Neuronal stem cell (in vitro differentiated cells): Measurements from ENCODE around the gene AFM.

ENCODE experiments used
- DNase-seq: peaks from one replicate; pipeline ENCODE4 v3.0.0-alpha.2; 2013; ENCODE audit warnings: low spot score
- H2AFZ ChIP-seq: one replicate; pipeline ENCODE4 v1.6.1; 2013; ENCODE audit warnings: mild to moderate bottlenecking, low read length, inconsistent platforms
- H2AK5ac ChIP-seq: 2 replicates; pipeline ENCODE4 v1.6.1; 2013; ENCODE audit warnings: low read depth, mild to moderate bottlenecking, inconsistent platforms, low read length, moderate library complexity, mixed read lengths
- H2BK120ac ChIP-seq: 2 replicates; pipeline ENCODE4 v1.6.1; 2013; ENCODE audit warnings: low read depth, mild to moderate bottlenecking, inconsistent platforms, low read length, moderate library complexity, mixed read lengths
- H2BK12ac ChIP-seq: one replicate; pipeline ENCODE4 v1.6.1; 2013; ENCODE audit warnings: low read length, inconsistent platforms
- H2BK15ac ChIP-seq: 2 replicates; pipeline ENCODE4 v1.6.1; 2013; ENCODE audit warnings: mild to moderate bottlenecking, low read length, inconsistent platforms, mixed read lengths
- H2BK5ac ChIP-seq: one replicate; pipeline ENCODE4 v1.6.1; 2013; ENCODE audit warnings: inconsistent platforms, mild to moderate bottlenecking, low read length, moderate library complexity
- H3K14ac ChIP-seq: one replicate; pipeline ENCODE4 v1.6.1; 2013; ENCODE audit warnings: low read length, inconsistent platforms
- H3K18ac ChIP-seq: 2 replicates; pipeline ENCODE4 v1.6.1; 2013; ENCODE audit warnings: low read length, inconsistent platforms
- H3K23ac ChIP-seq: 2 replicates; pipeline ENCODE4 v1.6.1; 2013; ENCODE audit warnings: low read depth, mild to moderate bottlenecking, mixed read lengths, low read length, inconsistent platforms; ENCODE audit not compliant: poor library complexity
- H3K27ac ChIP-seq: replicated peaks from 3 replicates; pipeline ENCODE4 v1.5.1; 2013; ENCODE audit warnings: low read length, inconsistent platforms
- H3K27me3 ChIP-seq, 3 experiments: 2 replicates each; pipeline ENCODE4 v1.6.1; 2013; ENCODE audit warnings: low read length in 3 of 3, mild to moderate bottlenecking in 2 of 3, inconsistent platforms in 1 of 3, low read depth in 1 of 3, mixed read lengths in 1 of 3, moderate library complexity in 1 of 3; ENCODE audit not compliant: control insufficient read depth in 3 of 3, insufficient read depth in 3 of 3
- H3K36me3 ChIP-seq, 2 donors: replicated peaks in 1 of 2; 2 replicates each; pipeline ENCODE4 v1.6.1; 2013; ENCODE audit warnings: low read length in 2 of 2; ENCODE audit not compliant: control insufficient read depth in 2 of 2, insufficient read depth in 2 of 2
- H3K4ac ChIP-seq: 2 replicates; pipeline ENCODE4 v1.6.1; 2013; ENCODE audit warnings: inconsistent platforms, mild to moderate bottlenecking, low read length, moderate library complexity
- H3K4me1 ChIP-seq, 2 donors: 1 replicate in 1 of 2; 2 replicates in 1 of 2; pipeline ENCODE4 v1.6.1; 2013; ENCODE audit warnings: low read length in 2 of 2, low read depth in 1 of 2; ENCODE audit not compliant: control insufficient read depth in 2 of 2, insufficient read depth in 1 of 2
- H3K4me2 ChIP-seq: one replicate; pipeline ENCODE4 v1.6.1; 2013; ENCODE audit warnings: mild to moderate bottlenecking, low read length, inconsistent platforms; ENCODE audit not compliant: insufficient read depth, poor library complexity, severe bottlenecking
- H3K4me3 ChIP-seq, 2 donors: 2 replicates each; pipeline ENCODE4 v1.5.1; 2013; ENCODE audit warnings: low read length in 2 of 2, mild to moderate bottlenecking in 2 of 2, inconsistent platforms in 1 of 2, moderate library complexity in 1 of 2
- H3K79me1 ChIP-seq: one replicate; pipeline ENCODE4 v1.6.1; 2013; ENCODE audit warnings: low read depth, mild to moderate bottlenecking, inconsistent platforms, low read length, moderate library complexity
- H3K9ac ChIP-seq: one replicate; pipeline ENCODE4 v1.6.1; 2013; ENCODE audit warnings: mild to moderate bottlenecking, low read depth, low read length, inconsistent platforms; ENCODE audit not compliant: poor library complexity
- H3K9me3 ChIP-seq, 2 donors: replicated peaks in 1 of 2; 2 replicates each; pipeline versions ENCODE3 to v1.6.1; 2013; ENCODE audit warnings: low read length in 2 of 2, mild to moderate bottlenecking in 2 of 2, inconsistent platforms in 1 of 2, low read depth in 1 of 2, mixed read lengths in 1 of 2, moderate library complexity in 1 of 2; ENCODE audit not compliant: control insufficient read depth in 2 of 2, insufficient read depth in 1 of 2
- H4K8ac ChIP-seq: one replicate; pipeline ENCODE4 v1.6.1; 2013; ENCODE audit warnings: low read depth, mild to moderate bottlenecking, inconsistent platforms, low read length, moderate library complexity
- H4K91ac ChIP-seq: one replicate; pipeline ENCODE4 v1.6.1; 2013; ENCODE audit warnings: low read length, low read depth, mild to moderate bottlenecking, inconsistent platforms; ENCODE audit not compliant: poor library complexity
- WGBS, 2 donors: extraction: QIAGEN DNeasy Blood & Tissue Kit; methylation state at CpG; one replicate each; pipeline ENCODE4 v1.1.7; 2013; ENCODE audit warnings: missing lambda C conversion rate in 2 of 2, mixed read lengths in 1 of 2; ENCODE audit not compliant: insufficient read length in 2 of 2, insufficient replicate concordance in 1 of 2; ENCODE audit errors: extremely low coverage in 2 of 2; 5-methylcytosine and 5-hydroxymethylcytosine counted together

AFM gene

GRCh38 chr4:73479323-73479722 lies 2.2 kb upstream of the AFM start:
- Histone ChIP-seq H3K36me3 (no peaks in the 10 kb centered on the region), H3K4me1 (no peaks in the 10 kb centered on the region), H2BK12ac (no peak overlapping the region), H2BK5ac (no peak overlapping the region), H3K27me3 (no peaks in the 10 kb centered on the region), H3K9ac (no peak overlapping the region), H4K91ac (no peak overlapping the region), H3K18ac (no peak overlapping the region), H3K23ac (no peak overlapping the region), H2AFZ (no peak overlapping the region), H3K9me3 (peaks cover 0 to 6% of the 10 kb centered on the region in 2 donors), H3K14ac (no peak overlapping the region), H2AK5ac (no peak overlapping the region), H2BK120ac (no peak overlapping the region), H3K4me3 (no peak overlapping the region), H3K4ac (no peak overlapping the region), H3K27ac (no peak overlapping the region), H3K4me2 (no peak overlapping the region), H4K8ac (no peak overlapping the region), H2BK15ac (no peak overlapping the region), H3K79me1 (peaks cover 2% of the 10 kb centered on the region)
- DNase-seq = no peak
- WGBS, 2 donors = no CpG with 5 or more reads among the region's 1 CpG

- no peak overlapping the region for H3K4me3 ChIP-seq
- no peak overlapping the region for H3K4ac ChIP-seq
- H3K23ac ChIP-seq = no peak overlapping the region
- DNase-seq = no peak
- H3K79me1 ChIP-seq = no peaks in the 10 kb centered on the region
- no peaks in the 10 kb centered on the region for H3K36me3 ChIP-seq
- no peak overlapping the region for H3K27ac ChIP-seq
- no peak overlapping the region for H3K9ac ChIP-seq
- H3K4me1 ChIP-seq = no peaks in the 10 kb centered on the region
- no peak overlapping the region for H2BK12ac ChIP-seq
- H2AK5ac ChIP-seq = no peak overlapping the region
- no peak overlapping the region for H2BK5ac ChIP-seq
- H2BK15ac ChIP-seq = no peak overlapping the region
- no peak overlapping the region for H3K14ac ChIP-seq
- no peak overlapping the region for H2BK120ac ChIP-seq
- no peak overlapping the region for H3K4me2 ChIP-seq
- H2AFZ ChIP-seq = no peak overlapping the region
- H4K8ac ChIP-seq = no peak overlapping the region
- H3K18ac ChIP-seq = no peak overlapping the region
- H3K27me3 ChIP-seq = no peaks in the 10 kb centered on the region
- no peak overlapping the region for H4K91ac ChIP-seq
- H3K9me3 ChIP-seq = no peaks in the 10 kb centered on the region
Measured at GRCh38 chr4:73485085-73485484, 3.5 kb downstream of the AFM start.

DNA sequence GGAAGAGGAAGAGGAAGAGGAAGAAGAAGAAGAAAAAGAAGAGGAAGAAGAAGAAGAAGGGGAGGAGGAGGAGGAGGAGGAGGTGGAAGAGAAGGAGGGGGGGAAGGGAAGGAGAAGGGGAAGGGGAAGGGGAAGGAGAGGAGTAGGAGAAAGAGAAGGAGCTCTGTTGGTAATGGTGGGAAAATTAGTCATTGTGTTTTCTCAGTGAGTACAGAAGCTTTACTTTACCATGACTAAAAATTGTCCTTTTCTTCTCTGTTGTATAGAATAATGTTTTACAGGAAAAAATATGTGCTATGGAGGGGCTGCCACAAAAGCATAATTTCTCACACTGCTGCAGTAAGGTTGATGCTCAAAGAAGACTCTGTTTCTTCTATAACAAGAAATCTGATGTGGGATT lies 4.1 kb downstream of the AFM start:
- Histone ChIP-seq H3K9me3 (no peaks in the 10 kb centered on the region), H3K79me1 (no peaks in the 10 kb centered on the region), H2BK15ac (no peak overlapping the region), H3K36me3 (no peaks in the 10 kb centered on the region), H3K9ac (no peak overlapping the region), H2BK5ac (no peak overlapping the region), H3K4ac (no peak overlapping the region), H3K14ac (no peak overlapping the region), H4K8ac (no peak overlapping the region), H3K4me3 (no peak overlapping the region), H2AK5ac (no peak overlapping the region), H3K4me1 (no peaks in the 10 kb centered on the region), H3K23ac (no peak overlapping the region), H2BK120ac (no peak overlapping the region), H2BK12ac (no peak overlapping the region), H2AFZ (no peak overlapping the region), H3K4me2 (no peak overlapping the region), H4K91ac (no peak overlapping the region), H3K18ac (no peak overlapping the region), H3K27ac (no peak overlapping the region), H3K27me3 (no peaks in the 10 kb centered on the region)
- no peak for DNase-seq

GRCh38 chr4:73486497-73486896 lies 5.0 kb downstream of the AFM start:
- H3K36me3 ChIP-seq = no peaks in the 10 kb centered on the region
- no peaks in the 10 kb centered on the region for H3K27me3 ChIP-seq
- H3K9me3 ChIP-seq = no peaks in the 10 kb centered on the region
- H4K8ac ChIP-seq = no peak overlapping the region
- H3K4ac ChIP-seq = no peak overlapping the region
- no peaks in the 10 kb centered on the region for H3K79me1 ChIP-seq
- H3K4me1 ChIP-seq = no peaks in the 10 kb centered on the region
- no peak overlapping the region for H2BK12ac ChIP-seq
- H3K27ac ChIP-seq = no peak overlapping the region
- no peak overlapping the region for H2BK15ac ChIP-seq
- H2BK5ac ChIP-seq = no peak overlapping the region
- no peak overlapping the region for H3K18ac ChIP-seq
- H3K23ac ChIP-seq = no peak overlapping the region
- no peak overlapping the region for H3K4me3 ChIP-seq
- no peak overlapping the region for H3K4me2 ChIP-seq
- no peak overlapping the region for H2AFZ ChIP-seq
- no CpG with 5 or more reads among the region's 1 CpG for WGBS, 2 donors
- no peak overlapping the region for H2BK120ac ChIP-seq
- no peak for DNase-seq
- no peak overlapping the region for H4K91ac ChIP-seq
- no peak overlapping the region for H3K9ac ChIP-seq
- H3K14ac ChIP-seq = no peak overlapping the region
- no peak overlapping the region for H2AK5ac ChIP-seq
